IMR-90 (cell line): ENCODE measurements around the gene ALAD. TPM values are rescaled to one million over a fixed set of nuclear protein-coding genes. Genes with fewer than 3 reads are reported as not detected.

Source experiments
- ATAC-seq: fragments of 200-7000 bp; cut with Tn5 transposase; 2 replicates; pipeline ENCODE4 v1.9.1; 2020; ENCODE audit warnings: low read depth, mild to moderate bottlenecking, moderate library complexity
- BruUV-seq: library from RNA; stranded (reverse); fragments of 400-500 nt; replicated peaks from 2 replicates; lab custom pipeline; 2021; lab: Mats Ljungman, UMichigan
- CTCF ChIA-PET: fragments of 300-600 bp; formaldehyde crosslinking; extraction: SDS; loops from one replicate; lab custom pipeline; 2021; ENCODE audit warnings: antibody characterized with exemption; lab: Yijun Ruan, JAX
- POLR2A ChIA-PET: fragments of 300-600 bp; sonication (Branson Sonifier 250); formaldehyde crosslinking; loops from one replicate; lab custom pipeline; 2022; ENCODE audit warnings: antibody characterized with exemption; ENCODE audit not compliant: unreplicated experiment; lab: Charles Lee
- DNase-seq: peaks from one replicate; pipeline ENCODE4 v3.0.0; 2013
- H2AFZ ChIP-seq: replicated peaks from 2 replicates; pipeline ENCODE3; 2013; ENCODE audit warnings: low read length, mild to moderate bottlenecking; ENCODE audit not compliant: poor library complexity
- H2AK5ac ChIP-seq: 2 replicates; pipeline ENCODE4 v1.6.1; 2013; ENCODE audit warnings: low read depth, low read length, inconsistent platforms
- H2AK9ac ChIP-seq: replicated peaks from 2 replicates; pipeline ENCODE3; 2013; ENCODE audit warnings: mild to moderate bottlenecking, low read depth, low read length, moderate library complexity; ENCODE audit not compliant: poor library complexity
- H2BK120ac ChIP-seq: 2 replicates; pipeline ENCODE4 v1.6.1; 2013; ENCODE audit warnings: low read depth, low read length, inconsistent platforms
- H2BK15ac ChIP-seq: 3 replicates; pipeline ENCODE4 v1.6.1; 2013; ENCODE audit warnings: low read depth, low read length, inconsistent platforms
- H2BK20ac ChIP-seq: 2 replicates; pipeline ENCODE4 v1.6.1; 2013; ENCODE audit warnings: low read depth, mild to moderate bottlenecking, inconsistent platforms, low read length, moderate library complexity
- H2BK5ac ChIP-seq: 2 replicates; pipeline ENCODE4 v1.6.1; 2013; ENCODE audit warnings: mild to moderate bottlenecking, low read depth, low read length, inconsistent platforms; ENCODE audit not compliant: poor library complexity, severe bottlenecking
- H3K14ac ChIP-seq: replicated peaks from 2 replicates; pipeline ENCODE4 v1.6.1; 2013; ENCODE audit warnings: low read depth, low read length, inconsistent platforms
- H3K18ac ChIP-seq: 2 replicates; pipeline ENCODE4 v1.6.1; 2013; ENCODE audit warnings: low read depth, low read length, control low read depth
- H3K23ac ChIP-seq: 2 replicates; pipeline ENCODE4 v1.6.1; 2013; ENCODE audit warnings: low read depth, low read length, inconsistent platforms
- H3K27ac ChIP-seq: 2 replicates; pipeline ENCODE4 v1.5.1; 2013; ENCODE audit warnings: mild to moderate bottlenecking, control low read depth, low read length; ENCODE audit not compliant: insufficient read depth
- H3K27me3 ChIP-seq: 2 replicates; pipeline ENCODE4 v1.6.1; 2013; ENCODE audit warnings: low read length; ENCODE audit not compliant: control insufficient read depth, insufficient read depth
- H3K36me3 ChIP-seq: 2 replicates; pipeline ENCODE4 v1.6.1; 2013; ENCODE audit warnings: low read length, mixed read lengths; ENCODE audit not compliant: control insufficient read depth, insufficient read depth
- H3K4ac ChIP-seq: 2 replicates; pipeline ENCODE4 v1.6.1; 2013; ENCODE audit warnings: low read depth, low read length, inconsistent platforms
- H3K4me1 ChIP-seq: 2 replicates; pipeline ENCODE4 v1.6.1; 2013; ENCODE audit warnings: low read length, mixed read lengths; ENCODE audit not compliant: control insufficient read depth, insufficient read depth
- H3K4me2 ChIP-seq: 2 replicates; pipeline ENCODE4 v1.6.1; 2013; ENCODE audit warnings: low read depth, mild to moderate bottlenecking, control low read depth, low read length, moderate library complexity
- H3K4me3 ChIP-seq: 2 replicates; pipeline ENCODE4 v1.5.1; 2013; ENCODE audit warnings: low read depth, mild to moderate bottlenecking, control low read depth, low read length, moderate library complexity; ENCODE audit not compliant: insufficient read depth
- H3K56ac ChIP-seq: 2 replicates; pipeline ENCODE4 v1.6.1; 2013; ENCODE audit warnings: low read length, inconsistent platforms; ENCODE audit not compliant: insufficient read depth; ENCODE audit errors: extremely low read depth
- H3K79me1 ChIP-seq, 2 experiments: 2 replicates each; pipeline ENCODE4 v1.6.1; 2013; ENCODE audit warnings: low read length in 2 of 2, inconsistent platforms in 1 of 2, low read depth in 1 of 2
- H3K9ac ChIP-seq: 2 replicates; pipeline ENCODE4 v1.6.1; 2013; ENCODE audit warnings: low read depth, low read length, control low read depth
- H3K9me1 ChIP-seq: 2 replicates; pipeline ENCODE4 v1.6.1; 2013; ENCODE audit warnings: low read length, inconsistent platforms; ENCODE audit not compliant: insufficient read depth
- H3K9me3 ChIP-seq: 2 replicates; pipeline ENCODE4 v1.6.1; 2013; ENCODE audit warnings: low read length; ENCODE audit not compliant: control insufficient read depth, insufficient read depth
- H4K20me1 ChIP-seq: 2 replicates; pipeline ENCODE4 v1.6.1; 2013; ENCODE audit warnings: low read length, inconsistent platforms; ENCODE audit not compliant: insufficient read depth
- H4K5ac ChIP-seq: 2 replicates; pipeline ENCODE4 v1.6.1; 2013; ENCODE audit warnings: mild to moderate bottlenecking, low read depth, low read length, control low read depth
- H4K8ac ChIP-seq, 2 experiments: 2 replicates each; pipeline ENCODE4 v1.6.1; 2013; ENCODE audit warnings: low read depth in 2 of 2, low read length in 2 of 2, control low read depth in 1 of 2, inconsistent platforms in 1 of 2
- H4K91ac ChIP-seq: 2 replicates; pipeline ENCODE4 v1.6.1; 2013; ENCODE audit warnings: low read depth, low read length, inconsistent platforms; ENCODE audit not compliant: insufficient read depth
- CHD1 ChIP-seq: IDR thresholded peaks from 2 replicates; pipeline ENCODE4 v1.6.1; 2012; ENCODE audit warnings: low read depth, low read length, improper control_type of control experiment
- ELK1 ChIP-seq: fragments of 150-350 bp; IDR thresholded peaks from 2 replicates; pipeline ENCODE4 v1.6.1; 2016; ENCODE audit warnings: low read depth, mild to moderate bottlenecking, low read length, moderate library complexity, borderline replicate concordance
- FOS ChIP-seq: fragments of 150-350 bp; IDR thresholded peaks from 2 replicates; pipeline ENCODE4 v1.6.1; 2016; ENCODE audit warnings: low read depth, low read length
- MAFK ChIP-seq: IDR thresholded peaks from 2 replicates; pipeline ENCODE4 v1.6.1; 2012; ENCODE audit warnings: low read depth, low read length, improper control_type of control experiment
- RAD21 ChIP-seq: IDR thresholded peaks from 2 replicates; pipeline ENCODE4 v1.6.1; 2012; ENCODE audit warnings: low read length, improper control_type of control experiment
- WGBS, 2 experiments: methylation state at CpG; one replicate each; pipeline versions ENCODE4 v1.1.5 to v1.1.7; 2013; ENCODE audit warnings: missing lambda C conversion rate in 2 of 2; ENCODE audit not compliant: insufficient read length in 1 of 2; ENCODE audit errors: extremely low coverage in 2 of 2; 5-methylcytosine and 5-hydroxymethylcytosine counted together
- dilution Hi-C: fragments of 300-500 bp; cut with HindIII; formaldehyde crosslinking; loops from one replicate; pipeline ENCODE4 v1.14.3; 2018; ENCODE audit warnings: low sequenced_read_pairs; ENCODE audit not compliant: unreplicated experiment
- in situ Hi-C: fragments of 300-500 bp; cut with MboI; formaldehyde crosslinking; loops from 3 replicates; pipeline ENCODE4 v1.14.3; 2019; ENCODE audit warnings: low sequenced_read_pairs, inconsistent platforms, mixed read lengths
- intact Hi-C: fragments of 100-400 bp; cut with micrococcal nuclease; formaldehyde crosslinking; loops from 2 replicates; pipeline ENCODE4 v1.10.0; 2022
- polyA plus RNA-seq, 3 experiments: library from polyadenylated mRNA; depleted of rRNA; stranded (reverse); fragments of >200 nt; gene quantifications; 2 replicates each; pipeline ENCODE4 v1.2.3, GENCODE V29; 2012; ENCODE audit warnings: low replicate concordance in 1 of 3
- total RNA-seq: library from RNA; depleted of rRNA; stranded (reverse); fragments of >200 nt; gene quantifications from 2 replicates; pipeline ENCODE4 v1.2.3, GENCODE V29; 2012
- TF ChIP-seq, protein P1 (sequence below): conservative IDR thresholded peaks from 2 replicates; pipeline ENCODE4 v1.5.1; 2012; ENCODE audit warnings: mild to moderate bottlenecking, low read depth, low read length, improper control_type of control experiment

The ALAD gene
- total and polyA plus RNA-seq, 2 of the 4 experiments (the other 2 are of a cell fraction): 11.1 to 15.6 TPM

DNA sequence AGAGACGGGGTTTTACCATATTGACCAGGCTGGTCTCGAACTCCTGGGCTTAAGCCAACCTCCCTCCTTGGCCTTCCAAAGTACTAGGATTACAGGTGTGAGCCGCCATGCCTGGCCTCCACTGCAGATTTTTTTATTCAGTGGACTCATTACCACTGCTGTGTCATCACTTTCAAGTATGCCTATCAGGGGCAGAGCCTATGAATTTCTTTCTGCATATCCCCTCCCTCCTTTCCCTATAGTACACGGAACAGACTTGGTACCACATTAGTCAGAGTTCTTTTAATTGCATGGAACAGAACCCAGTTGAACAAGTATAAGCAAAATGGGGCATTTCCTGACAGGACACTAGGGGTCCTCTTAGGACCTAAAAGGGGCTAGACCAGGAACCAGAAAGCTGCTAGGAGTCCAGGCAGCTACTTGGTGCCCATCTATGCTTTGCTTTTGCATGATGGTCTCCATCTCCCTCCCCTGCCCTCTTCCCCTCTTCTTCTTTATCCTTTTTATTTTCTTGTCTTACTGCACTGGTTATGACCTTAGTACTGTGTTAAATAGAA lies 46.0 kb downstream of the ALAD start:
- Histone ChIP-seq H3K56ac (no peak overlapping the region), H3K36me3 (no peaks in the 10 kb centered on the region), H3K79me1 (no peaks in the 10 kb centered on the region), H3K4me3 (no peak overlapping the region), H2AK9ac (no peak overlapping the region), H3K4me2 (no peak overlapping the region), H3K27ac (no peak overlapping the region), H2AFZ (no peak overlapping the region), H2BK5ac (no peak overlapping the region), H2BK20ac (no peak overlapping the region), H3K9ac (no peak overlapping the region), H4K5ac (no peak overlapping the region), H4K91ac (no peak overlapping the region), H3K9me1 (peaks cover 3% of the 10 kb centered on the region; the same call in 1 of the 2 replicates), H3K27me3 (peaks cover 69% of the 10 kb centered on the region), H2BK15ac (no peak overlapping the region), H4K20me1 (no peaks in the 10 kb centered on the region), H3K9me3 (no peaks in the 10 kb centered on the region), H3K4me1 (no peaks in the 10 kb centered on the region), H3K18ac (no peak overlapping the region), H2BK120ac (no peak overlapping the region), H4K8ac (no peak overlapping the region), H3K4ac (no peak overlapping the region), H3K23ac (no peak overlapping the region), H2AK5ac (no peak overlapping the region), H3K14ac (no peak overlapping the region)
- intact Hi-C loops: loop anchor here (1.0 kb wide), 1 partner anchor 52 kb away; no protein-coding TSS in a partner anchor
- TF ChIP-seq RAD21: peak; percentile 24; the same call in 1 of the 2 replicates
- no peak for TF ChIP-seq CHD1
- TF ChIP-seq FOS: no peak
- TF ChIP-seq ELK1: no peak
- TF ChIP-seq MAFK: 0 out of 2 replicates have a peak, but pooled peaks have one; percentile 5
- TF ChIP-seq, protein P1, sequence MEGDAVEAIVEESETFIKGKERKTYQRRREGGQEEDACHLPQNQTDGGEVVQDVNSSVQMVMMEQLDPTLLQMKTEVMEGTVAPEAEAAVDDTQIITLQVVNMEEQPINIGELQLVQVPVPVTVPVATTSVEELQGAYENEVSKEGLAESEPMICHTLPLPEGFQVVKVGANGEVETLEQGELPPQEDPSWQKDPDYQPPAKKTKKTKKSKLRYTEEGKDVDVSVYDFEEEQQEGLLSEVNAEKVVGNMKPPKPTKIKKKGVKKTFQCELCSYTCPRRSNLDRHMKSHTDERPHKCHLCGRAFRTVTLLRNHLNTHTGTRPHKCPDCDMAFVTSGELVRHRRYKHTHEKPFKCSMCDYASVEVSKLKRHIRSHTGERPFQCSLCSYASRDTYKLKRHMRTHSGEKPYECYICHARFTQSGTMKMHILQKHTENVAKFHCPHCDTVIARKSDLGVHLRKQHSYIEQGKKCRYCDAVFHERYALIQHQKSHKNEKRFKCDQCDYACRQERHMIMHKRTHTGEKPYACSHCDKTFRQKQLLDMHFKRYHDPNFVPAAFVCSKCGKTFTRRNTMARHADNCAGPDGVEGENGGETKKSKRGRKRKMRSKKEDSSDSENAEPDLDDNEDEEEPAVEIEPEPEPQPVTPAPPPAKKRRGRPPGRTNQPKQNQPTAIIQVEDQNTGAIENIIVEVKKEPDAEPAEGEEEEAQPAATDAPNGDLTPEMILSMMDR: peak; percentile 30; the same call in 1 of the 2 replicates
- no peak; the same call in 1 of the 2 replicates for ATAC-seq
- in situ Hi-C loops: no loop called here
- WGBS, 2 experiments: no CpG with 5 or more reads among the region's 4 CpGs
- POLR2A ChIA-PET: no interaction called here
- peak; percentile 12 for DNase-seq
- dilution Hi-C loops: no loop called here
- no TSS peak for BruUV-seq
- CTCF ChIA-PET: no interaction called here
